Stimulated activated effector memory CD8-positive, alpha-beta T cell treated with anti-CD3 and anti-CD28 coated beads, Interleukin-12 subunit alpha, Interleukin-12 subunit beta, amount 100 ng/mL, for 72 hours (primary cell): ENCODE results near the gene PTPRCAP.
"Not testable (repeated sequence)": the region's sequence is repeated elsewhere in the genome, so short reads cannot be mapped to it uniquely, and the experiment has no call there.

ENCODE experiments used
- ATAC-seq: fragments of 150-1000 bp; cut with Tn5 transposase; 2 replicates; pipeline ENCODE4 v1.10.0; 2021
- DNase-seq, 2 donors: peaks; one replicate each; pipeline ENCODE4 v3.0.0; 2021 to 2022; ENCODE audit warnings: low spot score in 2 of 2
- H3K27ac Mint-ChIP-seq: one replicate; pipeline ENCODE4 v1.8.0; 2022; ENCODE audit warnings: mild to moderate bottlenecking, mixed read lengths
- H3K36me3 Mint-ChIP-seq: one replicate; pipeline ENCODE4 v1.8.0; 2022; ENCODE audit warnings: mild to moderate bottlenecking, mixed read lengths
- H3K4me1 Mint-ChIP-seq: one replicate; pipeline ENCODE4 v1.8.0; 2022; ENCODE audit warnings: mixed read lengths
- H3K4me3 Mint-ChIP-seq: one replicate; pipeline ENCODE4 v1.8.0; 2022; ENCODE audit warnings: mild to moderate bottlenecking, mixed read lengths
- H3K9me3 Mint-ChIP-seq: one replicate; pipeline ENCODE4 v1.8.0; 2022; ENCODE audit warnings: mixed read lengths

Gene PTPRCAP

GRCh38 chr11:67468759-67469507, 31.5 kb upstream of the PTPRCAP start, which contains the start of gene TMEM134:
Gene TMEM134 (minus strand): TSS chr11:67469251. CDS start chr11:67469192, 59 bp downstream.
- DNase-seq (peak; percentile 92 to 93), ATAC-seq (peak; percentile 88)
- H3K4me3 Mint-ChIP-seq, result peak within 1 kb of the TSS; percentile 91
- H3K4me1 Mint-ChIP-seq, result peaks cover 41% of the 10 kb centered on the region
- no peaks in the 10 kb centered on the region for H3K9me3 Mint-ChIP-seq
- H3K27ac Mint-ChIP-seq, result peak within 1 kb of the TSS; percentile 91
- H3K36me3 Mint-ChIP-seq, result peaks cover 10% of the 10 kb centered on the region

GRCh38 chr11:67468456-67468758, 30.9 kb upstream of the PTPRCAP start:
- ATAC-seq (peak; percentile 0), DNase-seq (no peak)
- H3K36me3 Mint-ChIP-seq, result peaks cover 10% of the 10 kb centered on the region
- H3K4me1 Mint-ChIP-seq, result peaks cover 41% of the 10 kb centered on the region
- H3K9me3 Mint-ChIP-seq, result no peaks in the 10 kb centered on the region
- peak overlapping the region; percentile 91 for H3K27ac Mint-ChIP-seq
- H3K4me3 Mint-ChIP-seq, result peak overlapping the region; percentile 91

DNA sequence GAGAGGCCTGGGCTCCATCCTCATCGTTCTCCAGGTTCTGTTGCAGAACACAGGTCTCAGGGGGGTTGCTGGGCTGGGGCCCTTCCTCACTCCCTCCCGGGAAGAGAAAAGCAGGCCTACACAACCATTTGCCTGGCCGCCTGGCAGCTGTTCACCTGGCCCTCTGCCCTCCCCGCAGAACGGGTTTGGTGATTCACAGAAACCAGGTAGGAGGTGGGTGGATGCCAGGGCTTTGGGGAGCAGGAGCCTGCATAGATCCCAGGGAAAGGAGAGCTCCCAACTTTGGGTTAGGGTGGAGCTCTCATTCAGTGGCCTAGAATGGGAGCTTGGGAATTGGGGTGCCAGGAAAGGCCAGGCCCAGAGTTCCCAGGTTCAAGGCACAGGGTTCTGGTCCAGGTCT, 30.6 kb upstream of the PTPRCAP start:
- H3K9me3 Mint-ChIP-seq, result no peaks in the 10 kb centered on the region
- peak overlapping the region; percentile 91 for H3K27ac Mint-ChIP-seq
- peaks cover 41% of the 10 kb centered on the region for H3K4me1 Mint-ChIP-seq
- peak overlapping the region; percentile 91 for H3K4me3 Mint-ChIP-seq
- DNase-seq (no peak), ATAC-seq (no peak)
- H3K36me3 Mint-ChIP-seq, result peaks cover 10% of the 10 kb centered on the region

GRCh38 chr11:67466962-67467771, 29.7 kb upstream of the PTPRCAP start:
- Mint-ChIP-seq H3K4me1 (peaks cover 41% of the 10 kb centered on the region), H3K36me3 (peaks cover 10% of the 10 kb centered on the region), H3K27ac (peak overlapping the region; percentile 91)

GRCh38 chr11:67466367-67466766, 28.9 kb upstream of the PTPRCAP start:
- H3K36me3 Mint-ChIP-seq, result peaks cover 10% of the 10 kb centered on the region
- peak overlapping the region; percentile 91 for H3K4me3 Mint-ChIP-seq
- DNase-seq (no peak), ATAC-seq (no peak)
- no peaks in the 10 kb centered on the region for H3K9me3 Mint-ChIP-seq
- H3K27ac Mint-ChIP-seq, result peak overlapping the region; percentile 91
- peaks cover 38% of the 10 kb centered on the region for H3K4me1 Mint-ChIP-seq

More at GRCh38 chr11:67466962-67467771, 29.7 kb upstream of the PTPRCAP start:
- H3K9me3 Mint-ChIP-seq, result no peaks in the 10 kb centered on the region
- peak overlapping the region; percentile 91 for H3K4me3 Mint-ChIP-seq
- ATAC-seq (no peak), DNase-seq (no peak)

GRCh38 chr11:67465530-67465929, 28.0 kb upstream of the PTPRCAP start:
- not testable (repeated sequence) for H3K9me3 Mint-ChIP-seq, ATAC-seq, DNase-seq
- H3K4me1 Mint-ChIP-seq, result peaks cover 36% of the 10 kb centered on the region
- peaks cover 10% of the 10 kb centered on the region for H3K36me3 Mint-ChIP-seq
- peak overlapping the region; percentile 84 for H3K4me3 Mint-ChIP-seq
- peak overlapping the region; percentile 94 for H3K27ac Mint-ChIP-seq

- H3K9me3 Mint-ChIP-seq, result no peaks in the 10 kb centered on the region
- H3K4me1 Mint-ChIP-seq, result peaks cover 36% of the 10 kb centered on the region
- H3K4me3 Mint-ChIP-seq, result peak overlapping the region; percentile 84
- H3K27ac Mint-ChIP-seq, result peak overlapping the region; percentile 94
- no peak for ATAC-seq
- H3K36me3 Mint-ChIP-seq, result peaks cover 10% of the 10 kb centered on the region
- DNase-seq, result no peak
These were observed 27.7 kb upstream of the PTPRCAP start for GRCh38 chr11:67465189-67465510.

GRCh38 chr11:67464411-67465188, 27.1 kb upstream of the PTPRCAP start:
- ATAC-seq, result peak; percentile 86
- H3K27ac Mint-ChIP-seq, result peak overlapping the region; percentile 94
- H3K4me3 Mint-ChIP-seq, result peak overlapping the region; percentile 84
- peak; percentile 79 to 92 for DNase-seq
- peaks cover 41% of the 10 kb centered on the region for H3K4me1 Mint-ChIP-seq
- H3K36me3 Mint-ChIP-seq, result peaks cover 10% of the 10 kb centered on the region
- H3K9me3 Mint-ChIP-seq, result no peaks in the 10 kb centered on the region

DNA sequence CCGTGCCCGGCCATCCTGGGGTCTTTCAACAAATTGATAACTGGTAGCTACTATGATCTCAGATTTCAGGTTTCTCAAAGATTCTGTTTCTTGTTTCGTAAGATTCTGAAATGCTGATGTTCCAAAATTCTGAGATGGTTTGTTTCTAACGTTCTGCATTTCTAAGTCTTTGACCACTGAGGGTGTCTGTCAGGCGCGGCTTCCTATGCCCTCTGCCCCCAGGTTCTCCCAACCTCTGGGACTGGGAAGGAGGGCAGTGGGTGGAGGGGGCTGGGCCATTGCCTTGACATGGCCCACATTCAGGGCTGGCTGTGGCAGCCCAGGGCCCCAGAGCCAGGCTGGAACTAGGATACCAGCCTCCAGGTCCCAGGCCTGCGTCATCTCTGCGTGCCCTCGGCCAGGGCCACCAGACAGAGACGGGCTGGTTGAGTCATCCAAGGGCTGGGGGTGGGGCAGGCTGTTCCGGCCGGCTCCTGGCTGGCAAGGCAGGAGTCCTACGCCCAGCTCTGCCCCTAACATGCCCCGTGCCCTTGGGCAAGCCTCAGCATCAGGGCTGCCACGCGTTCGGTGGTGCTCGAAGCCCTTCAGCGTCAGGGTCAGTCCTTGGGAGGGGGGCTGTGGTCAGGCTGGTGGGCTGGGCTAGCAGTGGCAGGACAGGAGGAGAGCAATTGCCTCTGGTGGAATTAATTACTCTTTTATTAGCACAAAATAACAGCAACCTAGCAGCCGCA, 26.4 kb upstream of the PTPRCAP start:
- ATAC-seq (no peak), DNase-seq (no peak)
- Mint-ChIP-seq H3K4me1 (peaks cover 41% of the 10 kb centered on the region), H3K4me3 (peak overlapping the region; percentile 84), H3K9me3 (no peaks in the 10 kb centered on the region), H3K27ac (peak overlapping the region; percentile 94), H3K36me3 (peaks cover 10% of the 10 kb centered on the region)

DNA sequence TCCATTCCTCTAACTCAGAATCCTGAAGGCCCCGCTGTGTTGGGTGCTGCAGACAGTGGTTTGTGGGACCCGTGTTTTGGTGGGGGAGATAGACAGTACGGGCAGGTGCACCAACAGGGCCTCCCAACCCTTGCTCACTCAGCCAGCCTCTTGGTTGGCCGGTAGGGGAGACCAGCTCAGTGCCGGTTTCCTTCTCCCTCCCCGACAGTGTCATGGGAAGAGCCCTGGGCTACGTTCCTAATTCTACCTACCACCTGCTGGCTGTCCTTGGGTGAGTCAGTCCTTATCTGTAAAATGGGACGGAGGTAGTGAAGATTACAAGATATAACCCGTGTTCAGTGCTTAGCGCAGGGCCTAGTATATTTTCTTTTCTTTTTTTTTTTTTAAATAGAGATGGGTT, 25.7 kb upstream of the PTPRCAP start:
- H3K36me3 Mint-ChIP-seq, result peaks cover 6% of the 10 kb centered on the region
- no peak overlapping the region for H3K4me3 Mint-ChIP-seq
- H3K4me1 Mint-ChIP-seq, result peaks cover 37% of the 10 kb centered on the region
- no peak overlapping the region for H3K27ac Mint-ChIP-seq
- no peak for DNase-seq
- no peaks in the 10 kb centered on the region for H3K9me3 Mint-ChIP-seq
- ATAC-seq, result no peak

- no peaks in the 10 kb centered on the region for H3K9me3 Mint-ChIP-seq
These were observed 20.8 kb upstream of the PTPRCAP start for GRCh38 chr11:67458266-67458665.

DNA sequence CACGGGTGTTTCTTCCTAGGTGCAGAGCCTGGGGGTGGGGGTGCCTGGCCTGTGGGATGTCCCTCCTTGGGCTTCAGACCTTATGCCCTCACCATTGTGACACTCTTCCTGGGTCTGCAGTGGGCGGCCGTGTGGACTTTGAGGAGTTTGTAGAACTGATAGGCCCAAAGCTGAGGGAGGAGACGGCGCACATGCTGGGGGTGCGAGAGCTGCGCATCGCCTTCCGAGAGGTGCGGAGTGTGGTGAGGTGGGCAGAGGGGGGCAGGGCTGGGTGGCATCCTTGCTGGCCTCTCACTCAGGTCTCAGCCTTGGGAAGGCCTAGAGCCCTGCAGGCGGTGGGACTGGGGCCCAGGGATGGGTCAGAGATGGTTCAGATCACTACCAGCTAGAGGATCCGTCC, 20.0 kb upstream of the PTPRCAP start:
- ATAC-seq (no peak), DNase-seq (no peak)
- no peak overlapping the region for H3K4me3 Mint-ChIP-seq
- H3K4me1 Mint-ChIP-seq, result peaks cover 6% of the 10 kb centered on the region
- H3K9me3 Mint-ChIP-seq, result no peaks in the 10 kb centered on the region
- H3K36me3 Mint-ChIP-seq, result no peaks in the 10 kb centered on the region
- no peak overlapping the region for H3K27ac Mint-ChIP-seq

More at GRCh38 chr11:67458266-67458665, 20.8 kb upstream of the PTPRCAP start:
- DNase-seq, result no peak
- no peak for ATAC-seq
- H3K27ac Mint-ChIP-seq, result no peak overlapping the region
- H3K4me3 Mint-ChIP-seq, result no peak overlapping the region
- H3K4me1 Mint-ChIP-seq, result peaks cover 6% of the 10 kb centered on the region
- no peaks in the 10 kb centered on the region for H3K36me3 Mint-ChIP-seq

DNA sequence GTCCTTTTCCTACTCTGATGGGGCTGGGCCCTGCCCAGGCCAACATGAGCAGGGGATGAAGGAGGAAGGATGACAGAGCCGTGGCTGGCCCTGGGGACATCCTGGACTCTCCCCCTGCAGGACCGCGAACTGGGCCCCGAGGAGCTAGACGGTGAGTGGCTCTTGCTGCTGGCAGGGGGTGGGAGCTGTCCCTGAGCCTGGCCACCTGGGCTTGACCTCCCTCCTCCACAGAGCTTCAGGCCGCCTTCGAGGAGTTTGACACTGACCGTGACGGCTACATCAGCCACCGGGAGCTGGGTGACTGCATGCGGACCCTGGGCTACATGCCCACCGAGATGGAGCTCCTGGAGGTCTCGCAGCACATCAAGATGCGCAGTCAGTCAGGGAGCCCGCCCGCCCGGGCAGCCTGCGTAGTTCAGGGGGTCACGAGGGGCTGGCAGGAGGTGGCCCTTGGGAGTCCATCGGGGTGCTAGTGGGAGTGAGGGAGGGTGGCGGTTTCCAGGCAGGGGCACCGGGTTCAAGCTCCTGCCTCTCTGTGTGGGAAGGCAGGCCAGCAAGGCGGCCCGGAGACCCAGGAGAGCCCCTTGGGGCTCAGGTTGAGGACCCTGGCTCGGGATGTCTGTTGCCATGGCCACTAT, 18.7 kb upstream of the PTPRCAP start:
- ATAC-seq (no peak), DNase-seq (no peak)
- Mint-ChIP-seq H3K36me3 (no peaks in the 10 kb centered on the region), H3K9me3 (no peaks in the 10 kb centered on the region), H3K27ac (no peak overlapping the region), H3K4me1 (peaks cover 6% of the 10 kb centered on the region), H3K4me3 (no peak overlapping the region)

DNA sequence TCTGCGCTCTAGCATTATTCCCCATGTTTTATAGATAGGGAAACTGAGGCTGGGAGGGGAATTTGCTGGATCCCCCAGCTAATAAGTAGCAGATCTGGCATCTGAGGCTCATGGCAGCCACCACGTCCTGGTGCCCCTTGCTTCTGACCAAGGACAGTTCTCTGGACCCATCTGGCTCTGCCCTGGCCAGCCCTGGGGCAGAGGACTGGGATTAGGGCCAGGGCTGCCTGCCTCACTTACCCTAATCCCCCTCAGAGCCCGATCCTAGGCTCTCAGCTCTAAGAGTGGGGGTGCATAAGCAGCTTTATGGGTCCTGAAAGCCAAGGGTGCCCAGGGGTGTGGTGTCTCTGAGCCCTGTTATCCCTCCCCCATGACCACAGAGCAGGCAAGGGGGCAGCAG, 17.6 kb upstream of the PTPRCAP start, which contains the start of gene CABP4:
CABP4 (plus strand) TSS at position 301 of the 400 bp plus-strand sequence; CDS start at position 371, 70 bp downstream.
- DNase-seq (no peak), ATAC-seq (no peak)
- Mint-ChIP-seq H3K9me3 (no peaks in the 10 kb centered on the region), H3K4me1 (peaks cover 5% of the 10 kb centered on the region), H3K27ac (peak within 1 kb of the TSS; percentile 69), H3K36me3 (no peaks in the 10 kb centered on the region), H3K4me3 (no peak within 1 kb of the TSS)
